Mesothelial cell of epicardium (in vitro differentiated cells): Measurements from ENCODE around the gene PPP1R14D. TPM values are rescaled to one million over a fixed set of nuclear protein-coding genes. Genes with fewer than 3 reads are reported as not detected.
A peak's percentile ranks its signal among the peaks of the same experiment; 100 is the strongest.

Source experiments
- DNase-seq, 2 experiments: peaks; one replicate each; pipeline ENCODE4 v3.0.0; 2021; ENCODE audit warnings: low spot score in 2 of 2; ENCODE audit not compliant: unreplicated experiment in 2 of 2
- H3K27ac Mint-ChIP-seq: 2 replicates; pipeline ENCODE4 v1.8.0; 2021; ENCODE audit warnings: mixed read lengths
- H3K27me3 Mint-ChIP-seq: 2 replicates; pipeline ENCODE4 v1.8.0; 2021; ENCODE audit warnings: low read depth, mixed read lengths
- H3K36me3 Mint-ChIP-seq: 2 replicates; pipeline ENCODE4 v1.8.0; 2021; ENCODE audit warnings: mixed read lengths
- H3K4me1 Mint-ChIP-seq: 2 replicates; pipeline ENCODE4 v1.8.0; 2021; ENCODE audit warnings: mixed read lengths
- H3K4me3 Mint-ChIP-seq: 2 replicates; pipeline ENCODE4 v1.8.0; 2021; ENCODE audit warnings: mild to moderate bottlenecking, moderate library complexity, mixed read lengths
- H3K9me3 Mint-ChIP-seq: 2 replicates; pipeline ENCODE4 v1.8.0; 2021; ENCODE audit warnings: mixed read lengths
- total RNA-seq: library from RNA; stranded (reverse); gene quantifications from 3 replicates; pipeline ENCODE4 v1.2.1, GENCODE V29; 2021
- TF ChIP-seq, protein P1 (sequence below): fragments of 200-600 bp; sonication (generic); IDR thresholded peaks from one replicate; pipeline ENCODE4 v1.5.0; 2021; ENCODE audit warnings: antibody characterized with exemption; ENCODE audit not compliant: unreplicated experiment

The PPP1R14D gene
- total RNA-seq, 1 donor from 2014 or later = 1.7 TPM

GRCh38 chr15:40785164-40785563 is 43.3 kb downstream of the PPP1R14D start:
- TF ChIP-seq, protein P1, sequence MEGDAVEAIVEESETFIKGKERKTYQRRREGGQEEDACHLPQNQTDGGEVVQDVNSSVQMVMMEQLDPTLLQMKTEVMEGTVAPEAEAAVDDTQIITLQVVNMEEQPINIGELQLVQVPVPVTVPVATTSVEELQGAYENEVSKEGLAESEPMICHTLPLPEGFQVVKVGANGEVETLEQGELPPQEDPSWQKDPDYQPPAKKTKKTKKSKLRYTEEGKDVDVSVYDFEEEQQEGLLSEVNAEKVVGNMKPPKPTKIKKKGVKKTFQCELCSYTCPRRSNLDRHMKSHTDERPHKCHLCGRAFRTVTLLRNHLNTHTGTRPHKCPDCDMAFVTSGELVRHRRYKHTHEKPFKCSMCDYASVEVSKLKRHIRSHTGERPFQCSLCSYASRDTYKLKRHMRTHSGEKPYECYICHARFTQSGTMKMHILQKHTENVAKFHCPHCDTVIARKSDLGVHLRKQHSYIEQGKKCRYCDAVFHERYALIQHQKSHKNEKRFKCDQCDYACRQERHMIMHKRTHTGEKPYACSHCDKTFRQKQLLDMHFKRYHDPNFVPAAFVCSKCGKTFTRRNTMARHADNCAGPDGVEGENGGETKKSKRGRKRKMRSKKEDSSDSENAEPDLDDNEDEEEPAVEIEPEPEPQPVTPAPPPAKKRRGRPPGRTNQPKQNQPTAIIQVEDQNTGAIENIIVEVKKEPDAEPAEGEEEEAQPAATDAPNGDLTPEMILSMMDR = no peak
- H3K4me3 Mint-ChIP-seq = no peak overlapping the region
- no peak for DNase-seq
- no peaks in the 10 kb centered on the region for H3K9me3 Mint-ChIP-seq
- H3K36me3 Mint-ChIP-seq = peaks cover 2% of the 10 kb centered on the region
- peaks cover 41% of the 10 kb centered on the region for H3K4me1 Mint-ChIP-seq
- peak overlapping the region; percentile 77 for H3K27ac Mint-ChIP-seq
- no peaks in the 10 kb centered on the region for H3K27me3 Mint-ChIP-seq

GRCh38 chr15:40782609-40783227 is 45.8 kb downstream of the PPP1R14D start:
- H3K9me3 Mint-ChIP-seq = no peaks in the 10 kb centered on the region
- H3K4me1 Mint-ChIP-seq = peaks cover 27% of the 10 kb centered on the region
- TF ChIP-seq, protein P1 = no peak
- H3K27me3 Mint-ChIP-seq = no peaks in the 10 kb centered on the region
- DNase-seq = peak in 1 of 2 experiments; percentile 72
- H3K27ac Mint-ChIP-seq = no peak overlapping the region
- no peak overlapping the region for H3K4me3 Mint-ChIP-seq
- peaks cover 2% of the 10 kb centered on the region for H3K36me3 Mint-ChIP-seq

- Mint-ChIP-seq H3K4me1 (no peaks in the 10 kb centered on the region), H3K27me3 (no peaks in the 10 kb centered on the region), H3K9me3 (no peaks in the 10 kb centered on the region), H3K27ac (no peak overlapping the region), H3K4me3 (no peak overlapping the region), H3K36me3 (peaks cover 21% of the 10 kb centered on the region)
- TF ChIP-seq, protein P1 = no peak
- DNase-seq = no peak
Measured at GRCh38 chr15:40776537-40777141, 51.9 kb downstream of the PPP1R14D start.

DNA sequence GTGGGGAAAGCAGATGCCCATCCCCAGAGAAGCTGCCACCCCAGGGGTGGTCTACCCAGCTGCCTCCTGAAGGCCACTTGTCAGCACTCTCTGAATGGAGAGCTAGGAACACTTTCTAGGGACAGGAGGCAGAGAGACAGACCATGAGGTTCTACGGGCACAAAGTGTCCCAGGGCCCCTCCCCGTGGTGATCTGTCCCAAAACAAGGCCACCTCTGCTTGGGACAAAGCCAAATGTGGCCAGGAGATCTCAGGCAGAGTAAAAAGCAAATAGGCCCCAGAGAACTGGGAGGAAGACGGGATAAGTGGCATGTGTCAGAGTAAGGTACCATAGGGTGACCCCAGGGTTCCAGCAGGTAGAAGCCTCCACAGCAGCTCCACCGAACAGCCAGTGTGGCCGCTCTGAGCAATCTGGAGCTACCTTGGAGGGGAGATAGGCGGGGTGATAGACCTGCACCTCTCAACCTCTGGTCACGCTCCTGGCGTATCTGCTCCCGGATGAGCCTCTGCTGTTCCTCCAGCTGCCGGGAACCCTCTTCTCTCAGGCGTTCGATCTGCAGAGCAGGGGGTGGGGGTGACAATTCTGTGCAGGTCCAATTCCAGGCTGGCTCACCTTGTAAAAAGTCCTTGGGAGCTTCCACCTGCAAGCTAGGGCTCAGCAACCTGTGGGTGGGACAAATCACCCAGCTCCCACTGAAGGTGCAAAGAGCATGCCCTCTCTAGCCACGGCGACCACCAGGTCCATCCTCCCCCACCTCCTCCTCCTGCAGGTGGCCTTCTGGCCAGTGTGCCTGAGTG is 52.6 kb downstream of the PPP1R14D start:
- H3K9me3 Mint-ChIP-seq = no peaks in the 10 kb centered on the region
- H3K4me1 Mint-ChIP-seq = no peaks in the 10 kb centered on the region
- TF ChIP-seq, protein P1 = no peak
- H3K27ac Mint-ChIP-seq = no peak overlapping the region
- peaks cover 21% of the 10 kb centered on the region for H3K36me3 Mint-ChIP-seq
- DNase-seq = no peak
- H3K4me3 Mint-ChIP-seq = no peak overlapping the region
- H3K27me3 Mint-ChIP-seq = no peaks in the 10 kb centered on the region

DNA sequence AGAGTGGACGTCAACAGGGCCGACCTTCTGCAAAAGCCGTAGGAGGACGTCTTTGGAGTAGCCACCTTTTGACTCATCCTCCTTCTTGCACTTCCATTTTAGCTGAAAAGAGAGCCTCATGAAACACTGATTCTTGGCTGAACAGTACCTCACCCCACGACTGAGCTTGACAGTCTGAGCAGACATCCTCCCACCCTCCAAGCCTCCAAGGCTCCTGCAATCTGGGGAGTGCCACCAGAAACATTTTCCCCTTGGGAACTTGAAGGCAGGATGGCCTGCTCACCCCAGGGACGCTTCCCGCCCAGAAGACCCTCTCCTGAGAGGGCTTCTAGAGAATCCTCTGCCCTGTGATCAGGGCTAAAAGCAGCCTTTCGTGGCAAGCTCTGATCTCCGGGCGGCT is 53.5 kb downstream of the PPP1R14D start:
- Mint-ChIP-seq H3K4me1 (peaks cover 2% of the 10 kb centered on the region), H3K36me3 (peaks cover 19% of the 10 kb centered on the region), H3K27ac (no peak overlapping the region), H3K27me3 (no peaks in the 10 kb centered on the region), H3K9me3 (no peaks in the 10 kb centered on the region), H3K4me3 (no peak overlapping the region)
- no peak for DNase-seq
- TF ChIP-seq, protein P1 = no peak
